Activated naive CD8-positive, alpha-beta T cell treated with anti-CD3 and anti-CD28 coated beads, Interleukin-2, amount 50 U/mL, for 24 hours (primary cell): Measurements from ENCODE around the gene HSD3B7.
A peak's percentile ranks its signal among the peaks of the same experiment; 100 is the strongest.
"Not testable (repeated sequence)": the region's sequence is repeated elsewhere in the genome, so short reads cannot be mapped to it uniquely, and the experiment has no call there.

Experiments
- ATAC-seq: fragments of 150-1000 bp; cut with Tn5 transposase; one replicate; pipeline ENCODE4 v1.10.0; 2021
- DNase-seq: peaks from one replicate; pipeline ENCODE4 v3.0.0; 2021
- H3K27ac Mint-ChIP-seq: one replicate; pipeline ENCODE4 v1.8.0; 2021; ENCODE audit warnings: mild to moderate bottlenecking, mixed read lengths
- H3K27me3 Mint-ChIP-seq: one replicate; pipeline ENCODE4 v1.8.0; 2021; ENCODE audit warnings: mixed read lengths
- H3K36me3 Mint-ChIP-seq: one replicate; pipeline ENCODE4 v1.8.0; 2021; ENCODE audit warnings: low read depth, mixed read lengths
- H3K4me1 Mint-ChIP-seq: one replicate; pipeline ENCODE4 v1.8.0; 2021; ENCODE audit warnings: mixed read lengths
- H3K4me3 Mint-ChIP-seq: one replicate; pipeline ENCODE4 v1.8.0; 2021; ENCODE audit warnings: mild to moderate bottlenecking, moderate library complexity, mixed read lengths
- H3K9me3 Mint-ChIP-seq: one replicate; pipeline ENCODE4 v1.8.0; 2021; ENCODE audit warnings: mixed read lengths

Gene HSD3B7

GRCh38 chr16:30984669-30985400 lies at the start of gene HSD3B7:
HSD3B7 (plus strand) TSS chr16:30985207; CDS start chr16:30985659, 452 bp downstream.
- H3K4me3 Mint-ChIP-seq = no peak within 1 kb of the TSS
- no peaks in the 10 kb centered on the region for H3K27me3 Mint-ChIP-seq
- peak; percentile 65 for ATAC-seq

GRCh38 chr16:30937692-30938091 lies 47.3 kb upstream of the HSD3B7 start:
- no peak overlapping the region for H3K27ac Mint-ChIP-seq
- H3K4me3 Mint-ChIP-seq = no peak overlapping the region
- H3K27me3 Mint-ChIP-seq = no peaks in the 10 kb centered on the region
- ATAC-seq = no peak
- H3K36me3 Mint-ChIP-seq = peaks cover 13% of the 10 kb centered on the region
- no peaks in the 10 kb centered on the region for H3K9me3 Mint-ChIP-seq
- peaks cover 25% of the 10 kb centered on the region for H3K4me1 Mint-ChIP-seq
- DNase-seq = no peak

More at GRCh38 chr16:30984669-30985400, at the start of gene HSD3B7:
- no peaks in the 10 kb centered on the region for H3K4me1 Mint-ChIP-seq
- no peaks in the 10 kb centered on the region for H3K9me3 Mint-ChIP-seq
- H3K36me3 Mint-ChIP-seq = peaks cover 6% of the 10 kb centered on the region
- peak; percentile 91 for DNase-seq
- no peak within 1 kb of the TSS for H3K27ac Mint-ChIP-seq

GRCh38 chr16:30939571-30939970 lies 45.4 kb upstream of the HSD3B7 start:
- Mint-ChIP-seq H3K36me3 (peaks cover 22% of the 10 kb centered on the region), H3K4me1 (peaks cover 26% of the 10 kb centered on the region)
- not testable (repeated sequence) for ATAC-seq, H3K4me3 Mint-ChIP-seq, H3K9me3 Mint-ChIP-seq, DNase-seq, H3K27ac Mint-ChIP-seq, H3K27me3 Mint-ChIP-seq

- H3K27me3 Mint-ChIP-seq = no peaks in the 10 kb centered on the region
- H3K36me3 Mint-ChIP-seq = peaks cover 22% of the 10 kb centered on the region
- H3K4me1 Mint-ChIP-seq = peaks cover 21% of the 10 kb centered on the region
- DNase-seq = peak; percentile 75
- H3K9me3 Mint-ChIP-seq = no peaks in the 10 kb centered on the region
- no peak overlapping the region for H3K4me3 Mint-ChIP-seq
- peak; percentile 88 for ATAC-seq
- H3K27ac Mint-ChIP-seq = no peak overlapping the region
Measured at GRCh38 chr16:30941600-30942425, 43.2 kb upstream of the HSD3B7 start.

- DNase-seq = no peak
- Mint-ChIP-seq H3K4me3 (no peak overlapping the region), H3K27me3 (no peaks in the 10 kb centered on the region), H3K27ac (no peak overlapping the region), H3K4me1 (peaks cover 21% of the 10 kb centered on the region), H3K36me3 (peaks cover 22% of the 10 kb centered on the region), H3K9me3 (no peaks in the 10 kb centered on the region)
- ATAC-seq = peak; percentile 37
Measured at GRCh38 chr16:30942426-30942806, 42.6 kb upstream of the HSD3B7 start.

GRCh38 chr16:30944352-30944751 lies 40.7 kb upstream of the HSD3B7 start:
- Mint-ChIP-seq H3K27me3 (no peaks in the 10 kb centered on the region), H3K9me3 (no peaks in the 10 kb centered on the region), H3K36me3 (peaks cover 20% of the 10 kb centered on the region), H3K4me3 (no peak overlapping the region), H3K27ac (no peak overlapping the region), H3K4me1 (peaks cover 20% of the 10 kb centered on the region)
- DNase-seq (no peak), ATAC-seq (no peak)

GRCh38 chr16:30946671-30947540 lies 38.1 kb upstream of the HSD3B7 start:
- peaks cover 26% of the 10 kb centered on the region for H3K4me1 Mint-ChIP-seq
- H3K4me3 Mint-ChIP-seq = no peak overlapping the region
- no peak overlapping the region for H3K27ac Mint-ChIP-seq
- H3K9me3 Mint-ChIP-seq = no peaks in the 10 kb centered on the region
- ATAC-seq (no peak), DNase-seq (no peak)
- peaks cover 17% of the 10 kb centered on the region for H3K36me3 Mint-ChIP-seq
- no peaks in the 10 kb centered on the region for H3K27me3 Mint-ChIP-seq

- Mint-ChIP-seq H3K9me3 (no peaks in the 10 kb centered on the region), H3K4me1 (peaks cover 20% of the 10 kb centered on the region), H3K36me3 (peaks cover 17% of the 10 kb centered on the region), H3K4me3 (no peak overlapping the region), H3K27me3 (no peaks in the 10 kb centered on the region), H3K27ac (no peak overlapping the region)
- no peak for DNase-seq
- no peak for ATAC-seq
Measured at GRCh38 chr16:30947541-30947858, 37.5 kb upstream of the HSD3B7 start.

- peaks cover 15% of the 10 kb centered on the region for H3K36me3 Mint-ChIP-seq
- H3K27ac Mint-ChIP-seq = no peak overlapping the region
- H3K4me3 Mint-ChIP-seq = no peak overlapping the region
- DNase-seq (peak; percentile 29), ATAC-seq (no peak)
- no peaks in the 10 kb centered on the region for H3K27me3 Mint-ChIP-seq
- H3K4me1 Mint-ChIP-seq = peaks cover 15% of the 10 kb centered on the region
- no peaks in the 10 kb centered on the region for H3K9me3 Mint-ChIP-seq
Measured at GRCh38 chr16:30947859-30948666, 36.9 kb upstream of the HSD3B7 start.

- peaks cover 10% of the 10 kb centered on the region for H3K36me3 Mint-ChIP-seq
- DNase-seq (peak; percentile 61), ATAC-seq (peak; percentile 49)
- peak within 1 kb of the TSS; percentile 76 for H3K27ac Mint-ChIP-seq
- H3K4me1 Mint-ChIP-seq = peaks cover 15% of the 10 kb centered on the region
- H3K9me3 Mint-ChIP-seq = no peaks in the 10 kb centered on the region
- peak within 1 kb of the TSS; percentile 82 for H3K4me3 Mint-ChIP-seq
- no peaks in the 10 kb centered on the region for H3K27me3 Mint-ChIP-seq
Measured at GRCh38 chr16:30948667-30949649, 36.0 kb upstream of the HSD3B7 start, which contains the start of gene ORAI3. ORAI3 (plus strand) TSS chr16:30949068; CDS start chr16:30949290, 222 bp downstream.

- peak; percentile 64 for DNase-seq
- peaks cover 7% of the 10 kb centered on the region for H3K36me3 Mint-ChIP-seq
Measured at GRCh38 chr16:30949650-30950515, 35.1 kb upstream of the HSD3B7 start.

GRCh38 chr16:30950516-30951065 lies 34.4 kb upstream of the HSD3B7 start:
- peak overlapping the region; percentile 82 for H3K4me3 Mint-ChIP-seq
- H3K27me3 Mint-ChIP-seq = no peaks in the 10 kb centered on the region
- peak overlapping the region; percentile 76 for H3K27ac Mint-ChIP-seq
- peaks cover 15% of the 10 kb centered on the region for H3K4me1 Mint-ChIP-seq
- ATAC-seq (no peak), DNase-seq (no peak)
- H3K9me3 Mint-ChIP-seq = no peaks in the 10 kb centered on the region
- peaks cover 6% of the 10 kb centered on the region for H3K36me3 Mint-ChIP-seq

More at GRCh38 chr16:30949650-30950515, 35.1 kb upstream of the HSD3B7 start:
- Mint-ChIP-seq H3K4me3 (peak overlapping the region; percentile 82), H3K27ac (peak overlapping the region; percentile 76), H3K4me1 (peaks cover 15% of the 10 kb centered on the region), H3K27me3 (no peaks in the 10 kb centered on the region), H3K9me3 (no peaks in the 10 kb centered on the region)
- peak; percentile 65 for ATAC-seq
